GM19239 (cell line): ENCODE results near the gene NAA25.

Source experiments
- DNase-seq: peaks from one replicate; pipeline ENCODE4 v3.0.0; 2011; ENCODE audit warnings: low spot score; ENCODE audit not compliant: insufficient read length
- FAIRE-seq: peaks from 2 replicates; lab custom pipeline; 2011; peaks lifted over from hg19 to GRCh38; lab: Jason Lieb, UNC

The NAA25 gene

DNA sequence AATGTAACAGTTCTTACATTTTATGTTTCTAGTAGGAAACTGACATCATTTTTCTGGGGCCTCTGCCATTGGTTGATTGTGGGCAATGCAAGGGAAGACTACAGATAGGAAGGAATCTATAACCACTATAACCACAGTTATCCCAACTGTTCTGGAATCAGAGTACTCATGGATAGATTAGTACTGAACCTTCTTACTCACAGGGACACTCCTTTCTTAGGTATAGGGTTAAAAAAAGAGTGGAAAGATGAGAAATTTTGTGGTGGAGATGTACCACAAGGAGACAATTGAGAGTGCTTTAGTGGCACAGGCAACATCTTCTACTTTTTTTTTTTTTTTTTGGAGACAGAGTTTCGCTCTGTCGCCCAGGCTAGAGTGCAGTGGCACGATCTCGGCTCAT, 116.6 kb downstream of the NAA25 start:
- no peak for DNase-seq
- no peak for FAIRE-seq

- DNase-seq, result no peak
- peak; percentile 28 for FAIRE-seq
Observed at GRCh38 chr12:111991535-111991934, 117.0 kb downstream of the NAA25 start.

DNA sequence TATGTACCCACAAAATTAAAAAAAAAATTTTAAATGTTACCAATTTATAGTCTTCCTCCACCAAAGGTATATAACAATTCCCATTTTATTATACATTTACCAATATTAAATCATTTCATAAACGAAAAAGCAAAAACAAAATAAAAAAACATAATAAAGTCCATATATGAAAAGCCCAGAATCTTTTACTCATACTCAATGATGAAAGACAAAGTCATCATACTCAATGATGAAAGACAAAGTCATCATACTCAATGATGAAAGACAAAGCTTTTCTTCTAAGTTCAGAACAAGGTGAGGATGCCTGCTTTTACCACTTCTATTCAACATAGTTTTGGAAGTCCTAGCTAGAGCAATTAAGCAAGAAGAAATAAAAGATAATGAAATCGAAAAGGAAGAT, 123.8 kb downstream of the NAA25 start:
- no peak for FAIRE-seq
- no peak for DNase-seq

- FAIRE-seq, result no peak
Observed at GRCh38 chr12:111981987-111982386, 126.6 kb downstream of the NAA25 start.

GRCh38 chr12:111980598-111980997, 128.0 kb downstream of the NAA25 start:
- no peak for DNase-seq
- no peak for FAIRE-seq

More at GRCh38 chr12:111981987-111982386, 126.6 kb downstream of the NAA25 start:
- no peak for DNase-seq

DNA sequence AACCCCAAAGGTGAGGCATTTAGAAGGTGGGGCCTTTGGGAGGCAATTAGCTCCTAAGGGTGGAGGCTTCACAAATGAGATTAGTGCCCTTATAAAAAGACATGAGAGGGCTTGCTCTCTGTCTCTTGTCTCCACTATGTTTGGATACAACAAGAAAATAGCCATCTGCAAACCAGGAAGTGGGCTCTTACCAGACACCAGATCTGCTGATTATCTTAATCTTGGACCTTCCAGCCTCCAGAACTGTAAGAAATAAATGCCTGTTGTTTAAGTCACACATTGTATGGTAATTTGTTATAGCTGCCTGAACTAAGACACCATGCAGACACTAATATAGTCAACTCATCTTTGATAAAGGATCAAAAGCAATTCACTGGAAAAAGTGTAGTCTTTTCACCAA, 130.0 kb downstream of the NAA25 start:
- no peak for FAIRE-seq
- no peak for DNase-seq

DNA sequence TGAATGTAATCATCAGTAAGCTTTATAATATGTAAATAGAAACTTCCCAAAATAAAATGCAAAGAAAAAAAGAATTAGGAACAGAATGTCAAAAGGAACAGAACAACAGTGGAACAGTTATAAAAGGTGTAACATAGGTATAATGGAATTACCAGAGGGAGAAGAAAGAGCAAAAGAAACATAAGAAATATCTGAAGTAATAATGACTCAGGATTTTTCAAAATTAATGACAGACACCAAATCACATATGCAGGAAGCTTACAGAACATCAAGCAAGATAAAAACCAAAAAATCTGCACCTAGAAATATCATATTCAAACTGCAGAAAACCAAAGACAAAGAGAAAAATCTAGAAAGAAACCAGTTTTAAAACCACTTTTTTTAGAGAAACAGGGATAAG, 131.7 kb downstream of the NAA25 start:
- no peak for DNase-seq
- no peak for FAIRE-seq
